ENCODE measurements around the gene PIMREG.

Gene PIMREG

GRCh38 chr17:6461792-6462524 is 17.7 kb downstream of the PIMREG start:
- DNase-seq (ENCODE audit: low spot score) = no peak

GRCh38 chr17:6462692-6463091 is 18.4 kb downstream of the PIMREG start:
- DNase-seq (ENCODE audit: low spot score) = no peak

GRCh38 chr17:6463616-6464445 is 19.6 kb downstream of the PIMREG start:
- no peak for DNase-seq (ENCODE audit: low spot score)

- no peak for DNase-seq (ENCODE audit: low spot score)
Observed at GRCh38 chr17:6464446-6465041, 20.3 kb downstream of the PIMREG start.

GRCh38 chr17:6465206-6466003 is 21.1 kb downstream of the PIMREG start:
- DNase-seq (ENCODE audit: low spot score) = no peak

- no peak for DNase-seq (ENCODE audit: low spot score)
Observed at GRCh38 chr17:6467567-6467966, 23.3 kb downstream of the PIMREG start.

GRCh38 chr17:6468051-6468790 is 24.0 kb downstream of the PIMREG start:
- no peak for DNase-seq (ENCODE audit: low spot score)

- DNase-seq (ENCODE audit: low spot score) = no peak
Observed at GRCh38 chr17:6470146-6470718, 26.0 kb downstream of the PIMREG start.

GRCh38 chr17:6470751-6471521 is 26.7 kb downstream of the PIMREG start:
- DNase-seq (ENCODE audit: low spot score) = no peak

GRCh38 chr17:6471531-6472465 is 27.5 kb downstream of the PIMREG start:
- peak; percentile 90 for DNase-seq (ENCODE audit: low spot score)

- DNase-seq (ENCODE audit: low spot score) = no peak
Observed at GRCh38 chr17:6472517-6472916, 28.3 kb downstream of the PIMREG start.

- DNase-seq (ENCODE audit: low spot score) = peak; percentile 96
Observed at GRCh38 chr17:6473128-6473767, 29.0 kb downstream of the PIMREG start.

GRCh38 chr17:6474376-6474775 is 30.1 kb downstream of the PIMREG start:
- DNase-seq (ENCODE audit: low spot score) = no peak

- DNase-seq (ENCODE audit: low spot score) = no peak
Observed at GRCh38 chr17:6474906-6475305, 30.7 kb downstream of the PIMREG start.

GRCh38 chr17:6475411-6475810 is 31.2 kb downstream of the PIMREG start:
- DNase-seq (ENCODE audit: low spot score) = no peak

GRCh38 chr17:6476076-6476809 is 32.0 kb downstream of the PIMREG start:
- no peak for DNase-seq (ENCODE audit: low spot score)

- no peak for DNase-seq (ENCODE audit: low spot score)
Observed at GRCh38 chr17:6476810-6477179, 32.5 kb downstream of the PIMREG start.

- no peak for DNase-seq (ENCODE audit: low spot score)
Observed at GRCh38 chr17:6477831-6478383, 33.7 kb downstream of the PIMREG start.

Data from hepatic stellate cell (primary cell).